Forelimb muscle (tissue), 1 donor: ENCODE data around the gene THSD7A. TPM values are rescaled to one million over a fixed set of nuclear protein-coding genes. Genes with fewer than 3 reads are reported as not detected.

Experiments used
- DNase-seq: peaks from one replicate; pipeline ENCODE4 v3.0.0-alpha.2; 2013; ENCODE audit warnings: low read depth
- polyA plus RNA-seq: library from polyadenylated mRNA; unstranded; fragments of 120-200 nt; gene quantifications from one replicate; pipeline ENCODE4 v1.2.1, GENCODE V29; 2013; ENCODE audit not compliant: insufficient read length

THSD7A gene
- polyA plus RNA-seq, 1 donor = 3.7 TPM

DNA sequence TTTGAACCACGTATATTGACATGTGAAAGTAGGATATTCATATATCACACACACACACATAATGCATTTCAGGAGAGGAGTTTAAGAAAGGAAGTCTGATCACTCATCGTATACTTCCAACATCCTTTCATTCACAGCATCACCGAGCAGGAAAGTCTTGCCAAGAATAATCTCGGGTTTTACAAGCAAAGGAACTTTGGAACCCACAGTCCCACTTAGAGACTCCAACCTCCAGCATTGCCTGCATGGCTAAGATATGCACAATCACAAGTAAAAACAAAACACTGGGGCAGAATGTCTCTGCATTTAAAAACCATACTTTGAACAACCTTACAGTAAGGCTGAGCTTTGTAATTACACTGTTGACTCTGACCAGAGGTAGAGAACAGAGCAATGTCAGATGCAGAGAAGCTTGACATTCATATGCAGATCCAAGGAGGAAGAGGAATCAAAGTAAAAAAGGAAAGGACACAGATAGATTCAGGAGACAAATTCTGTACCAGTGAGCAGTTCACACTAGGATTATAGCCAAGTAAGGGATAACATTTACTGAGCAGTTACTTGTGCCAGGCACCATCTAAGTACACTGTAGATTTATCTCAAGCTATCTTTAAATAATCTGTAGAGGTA is 14.8 kb downstream of the THSD7A start:
- DNase-seq = no peak

DNA sequence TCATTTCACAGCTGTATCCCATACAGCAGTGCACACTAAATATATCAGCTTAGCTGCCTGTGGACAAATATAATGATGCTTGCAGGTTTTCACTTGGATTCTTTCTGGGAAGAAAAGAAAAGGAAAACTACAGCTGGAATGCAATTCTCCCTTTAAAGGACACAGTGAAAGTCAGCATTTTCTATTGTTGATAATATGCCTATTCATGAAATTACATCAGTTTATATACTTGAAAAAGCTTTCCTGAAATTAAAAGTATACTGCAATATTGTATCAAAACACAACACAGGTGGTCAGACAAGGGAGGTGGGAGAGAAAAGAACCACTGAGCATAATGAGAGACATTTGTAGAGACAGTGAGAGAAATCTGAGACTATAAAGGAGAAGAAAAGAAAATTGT is 20.3 kb downstream of the THSD7A start:
- no peak for DNase-seq

DNA sequence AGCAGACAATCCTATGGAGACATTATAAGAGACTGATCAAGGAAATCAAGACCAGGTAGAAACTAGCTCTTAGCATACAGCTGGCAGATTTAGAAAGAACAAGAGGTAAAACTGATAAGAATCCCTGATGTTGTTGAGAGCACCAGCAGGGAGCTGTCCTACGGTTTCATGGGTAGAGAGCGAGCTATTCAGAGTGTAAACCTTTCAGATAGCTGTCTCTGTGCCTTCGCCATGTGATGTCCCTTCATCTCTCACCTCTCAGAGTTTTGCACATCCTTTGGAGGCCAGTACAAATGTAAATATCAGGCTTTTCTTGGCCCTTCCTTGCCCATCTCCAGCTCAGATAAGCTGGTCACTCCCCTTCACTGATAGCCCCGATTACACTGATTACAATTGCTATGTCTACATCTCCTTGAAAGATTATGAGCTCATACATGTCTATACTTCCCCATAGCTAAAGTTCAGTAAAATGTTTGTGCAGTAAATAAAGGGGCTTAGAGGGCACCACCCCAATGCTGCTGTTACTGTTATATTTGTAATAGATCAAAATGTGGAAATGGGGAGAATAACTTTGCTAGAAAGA is 21.9 kb downstream of the THSD7A start:
- no peak for DNase-seq

DNA sequence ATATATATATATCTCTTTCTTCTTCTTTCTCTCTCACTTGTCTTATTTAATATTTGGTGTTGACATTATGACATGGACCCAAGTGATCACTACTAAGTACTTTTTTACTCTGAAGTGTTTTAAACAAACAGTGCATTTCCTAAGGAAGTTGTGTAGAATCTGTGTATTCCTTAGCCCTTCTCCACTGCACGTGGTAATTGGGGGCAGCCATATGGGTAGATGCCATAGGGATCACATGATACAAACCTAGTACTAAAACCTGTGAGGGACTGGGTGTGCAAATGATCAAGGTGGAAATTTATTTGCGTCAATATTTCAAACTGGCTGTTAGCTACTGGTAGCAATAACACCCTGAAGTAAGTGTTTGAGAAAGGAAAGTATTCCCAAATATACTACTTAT is 25.0 kb downstream of the THSD7A start:
- DNase-seq = no peak

DNA sequence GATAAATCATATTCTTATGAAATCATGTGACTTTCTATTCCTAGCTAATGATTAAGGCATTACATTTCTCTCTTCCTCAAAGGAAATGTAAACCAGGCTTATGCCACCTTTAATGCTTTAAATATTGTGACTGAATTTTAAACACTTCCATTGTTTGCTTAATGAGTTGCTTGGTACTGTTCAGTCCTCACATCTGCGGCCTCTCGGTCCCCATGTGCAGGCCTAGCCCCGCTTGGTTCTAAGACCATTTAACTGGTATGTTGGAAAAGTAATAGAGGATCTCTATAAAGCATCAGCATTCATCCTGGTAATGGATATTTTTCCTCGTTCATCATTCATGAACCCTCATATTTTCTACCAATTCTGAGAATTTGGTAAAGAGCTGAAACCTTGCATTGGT is 27.4 kb downstream of the THSD7A start:
- no peak for DNase-seq

DNA sequence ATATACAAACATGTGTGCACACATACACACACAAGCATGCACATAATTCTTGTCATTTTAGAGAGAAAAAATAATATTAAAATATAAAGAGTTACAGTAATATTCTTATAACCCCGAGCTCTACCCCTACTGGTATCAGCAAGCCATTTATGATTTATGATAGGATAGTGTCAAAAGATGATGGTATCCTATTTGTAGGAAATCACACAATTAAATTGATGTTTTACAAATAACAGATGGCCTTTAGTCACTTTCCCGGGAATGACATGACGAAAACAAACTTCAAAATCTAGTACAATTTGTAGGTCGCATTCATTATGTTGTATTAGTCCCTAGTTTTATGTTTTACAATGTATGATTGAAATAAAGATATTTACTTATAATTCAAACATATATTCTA is 36.8 kb downstream of the THSD7A start:
- no peak for DNase-seq

DNA sequence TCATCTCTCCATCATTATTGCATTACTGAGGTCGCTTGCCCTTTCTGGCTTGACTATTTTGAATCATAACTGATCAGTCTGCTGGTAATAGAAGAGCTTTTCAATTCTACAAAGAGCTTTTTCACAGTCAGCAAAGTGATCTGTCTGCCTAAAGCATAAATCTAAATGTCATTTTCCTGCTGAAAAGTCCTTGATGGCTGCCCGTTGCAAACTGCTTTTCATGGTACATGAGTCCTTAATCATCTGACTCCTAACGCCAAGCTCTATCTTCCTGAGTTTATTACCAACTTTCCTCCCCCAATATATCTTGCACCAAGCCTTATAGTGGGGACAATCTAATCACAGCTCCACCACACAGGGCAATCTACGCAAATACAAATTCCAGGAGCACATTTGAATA is 39.8 kb downstream of the THSD7A start:
- DNase-seq = no peak

DNA sequence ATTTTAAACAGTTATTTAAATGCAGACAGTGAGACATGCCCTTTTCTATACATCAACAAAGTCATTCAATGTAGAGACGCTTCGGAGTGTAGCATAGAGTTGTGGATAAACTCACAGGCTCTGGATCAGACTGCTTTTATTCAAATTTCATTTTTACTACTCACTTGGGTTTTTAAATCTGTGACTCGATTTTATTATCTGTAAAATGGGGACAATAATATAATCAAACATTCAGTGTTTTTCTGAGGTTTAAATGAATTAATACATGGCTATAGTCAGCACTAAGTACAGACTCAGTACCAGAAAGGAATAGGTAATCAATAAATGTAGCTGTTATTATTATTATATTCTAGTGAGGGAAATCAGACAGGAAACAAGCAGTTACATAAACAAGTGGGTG is 43.4 kb downstream of the THSD7A start:
- DNase-seq = no peak

DNA sequence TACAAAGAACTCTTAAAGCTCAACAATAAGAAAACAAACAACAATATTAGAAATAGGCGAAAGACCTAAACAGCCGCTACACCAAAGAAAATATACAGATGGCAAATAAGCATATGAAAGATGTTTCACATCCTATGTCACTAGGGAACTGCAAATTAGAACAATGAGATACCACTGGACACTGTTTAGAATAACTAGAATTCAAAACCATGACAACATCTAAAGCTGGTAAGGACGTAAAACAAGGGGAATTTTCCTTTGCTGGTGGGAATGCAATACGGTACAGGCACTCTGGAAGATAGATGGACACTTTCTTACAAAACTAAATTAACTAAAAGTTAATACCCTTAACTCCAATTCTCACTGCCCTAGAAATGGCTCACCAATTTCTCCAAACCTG is 44.5 kb downstream of the THSD7A start:
- no peak for DNase-seq

DNA sequence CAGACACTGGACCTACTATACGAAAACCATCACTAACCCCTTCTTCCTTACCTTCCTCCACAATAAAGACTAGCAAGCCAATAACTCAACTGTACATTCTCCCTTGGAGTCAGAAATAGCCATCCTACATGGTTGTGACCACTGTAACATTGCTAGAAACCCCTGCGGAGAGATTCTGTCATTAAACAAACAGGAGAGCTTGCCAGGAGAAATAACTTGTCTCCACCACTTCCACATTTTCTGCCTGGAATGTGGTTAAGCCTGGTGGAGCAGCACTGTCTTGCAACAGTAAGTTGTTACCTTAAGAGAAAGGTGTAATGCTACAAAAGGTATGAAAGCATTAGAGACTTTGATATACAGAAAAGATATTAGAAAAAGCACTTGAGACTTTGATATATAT is 45.8 kb downstream of the THSD7A start:
- no peak for DNase-seq

DNA sequence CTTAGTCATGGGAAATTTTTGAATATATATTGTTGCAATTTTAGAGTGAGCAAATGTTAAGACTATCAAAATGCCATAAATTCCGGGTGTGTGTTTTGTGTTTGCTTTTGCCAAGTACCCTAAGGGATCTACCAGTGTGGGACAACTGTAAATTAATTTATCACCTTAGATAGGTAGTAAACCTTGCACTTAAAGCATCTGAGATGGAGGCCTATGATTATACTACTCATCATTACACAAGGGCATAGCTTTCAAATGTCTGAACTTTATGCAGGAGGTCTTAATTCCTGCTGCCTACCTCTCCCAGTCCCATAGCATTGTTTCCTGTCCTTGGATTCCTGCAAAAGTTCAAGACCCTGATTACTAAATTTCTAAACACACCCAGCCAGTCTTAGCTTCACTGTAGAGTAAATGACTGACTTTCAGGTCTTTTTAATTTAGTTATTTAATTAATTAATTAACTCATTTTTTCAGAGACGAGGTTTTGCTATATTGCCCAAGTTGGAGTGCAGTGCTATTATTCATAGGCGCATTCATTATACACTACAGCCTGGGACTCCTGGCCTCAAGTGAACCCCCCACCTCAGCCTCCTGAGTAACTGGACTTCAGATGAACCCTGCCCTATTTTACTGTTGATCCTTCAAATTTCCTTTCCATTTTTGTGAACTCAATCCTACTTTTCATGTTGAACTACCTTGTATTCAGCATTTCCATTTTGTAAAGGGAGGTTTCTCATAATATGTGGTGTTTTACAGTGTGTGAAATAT is 47.0 kb downstream of the THSD7A start:
- DNase-seq = no peak

DNA sequence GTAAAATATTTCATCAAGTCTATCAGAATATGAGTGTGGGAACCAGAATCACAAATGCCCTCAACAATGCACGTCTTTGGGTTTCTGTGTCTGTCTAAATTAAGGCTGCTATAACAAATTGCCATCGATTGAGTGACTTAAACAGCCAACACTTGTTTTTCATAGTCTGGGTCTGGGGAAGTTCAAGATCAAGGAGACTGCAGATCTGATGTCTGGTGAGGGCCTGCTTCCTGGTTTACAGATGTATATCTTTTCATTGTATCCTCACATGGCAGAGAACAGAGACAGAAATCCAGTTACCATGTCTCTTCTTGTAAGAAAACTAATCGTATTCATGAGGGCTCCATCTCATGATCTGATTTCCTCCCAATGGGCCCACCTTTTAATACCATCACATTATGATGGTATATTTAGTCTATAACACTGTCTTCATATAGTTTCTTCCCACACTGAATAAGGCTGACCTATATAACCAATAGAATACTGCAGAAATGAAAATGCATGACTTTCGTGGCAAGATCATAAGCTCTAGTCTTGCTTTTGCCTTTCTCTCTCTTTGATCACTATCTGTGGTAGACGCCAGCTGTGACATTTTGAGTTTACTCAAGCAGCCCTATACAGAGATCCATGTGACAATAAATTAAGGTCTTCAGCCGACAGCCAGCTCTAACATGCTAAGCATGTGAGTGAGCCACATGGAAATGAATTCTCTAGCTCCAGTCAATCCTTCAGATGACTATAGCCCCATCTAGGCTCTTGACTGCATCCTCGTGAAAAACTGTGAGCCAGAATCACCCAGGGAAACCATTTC is 51.9 kb downstream of the THSD7A start:
- DNase-seq = no peak

DNA sequence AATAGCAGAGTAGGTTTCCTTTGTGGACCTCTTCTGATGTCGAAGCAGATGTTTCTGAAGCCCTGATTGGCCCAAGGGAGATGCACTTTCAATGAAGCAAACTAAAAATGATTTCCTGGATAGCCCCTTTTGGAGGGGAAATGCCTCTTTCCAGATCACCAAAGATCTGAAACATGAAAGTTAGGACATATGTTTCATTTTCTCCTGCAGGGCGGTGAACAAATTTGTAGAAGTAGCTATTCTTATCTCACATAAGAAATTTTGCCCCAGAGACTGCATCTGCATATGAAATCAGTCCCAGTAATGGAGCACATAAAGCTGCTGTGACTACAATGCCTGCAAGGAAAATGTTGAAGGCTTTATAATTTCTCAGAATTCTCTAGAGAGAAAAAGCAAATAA is 56.0 kb downstream of the THSD7A start:
- no peak for DNase-seq

DNA sequence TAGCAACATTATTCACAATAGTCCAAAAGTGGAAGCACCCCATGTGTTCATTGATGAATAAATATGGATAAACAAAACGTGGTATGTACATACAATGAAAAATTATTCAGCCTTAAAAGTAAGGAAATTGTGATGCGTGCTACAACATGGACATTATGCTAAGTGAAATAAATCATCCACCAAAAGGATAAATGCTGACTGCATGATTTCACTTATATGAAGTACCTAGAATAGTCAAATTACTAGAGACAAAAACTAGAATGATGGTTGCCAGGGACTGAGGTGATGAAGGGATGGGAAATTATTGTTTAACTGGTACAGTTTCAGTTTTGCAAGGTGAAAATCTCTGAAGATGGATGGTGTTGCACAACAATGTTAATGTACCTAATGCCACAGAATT is 56.6 kb downstream of the THSD7A start:
- no peak for DNase-seq

DNA sequence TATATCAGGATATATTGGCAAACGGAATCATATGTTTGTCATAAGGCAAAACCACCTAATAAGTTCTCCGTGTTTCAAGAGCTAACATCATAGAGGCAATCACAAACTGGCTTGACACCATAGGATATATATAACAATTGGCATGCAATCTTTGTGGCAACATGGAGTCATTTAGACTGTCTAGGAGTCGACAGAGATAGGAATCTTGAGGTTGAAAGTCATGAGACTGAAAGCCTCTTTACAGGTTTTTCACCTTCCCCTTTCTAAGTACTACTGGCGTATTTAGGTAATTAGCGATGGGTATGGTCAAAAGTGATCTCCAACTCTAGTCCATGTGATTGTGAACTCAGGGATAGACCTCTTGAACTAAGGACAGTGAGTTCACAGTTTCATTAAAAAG is 63.7 kb downstream of the THSD7A start:
- no peak for DNase-seq

DNA sequence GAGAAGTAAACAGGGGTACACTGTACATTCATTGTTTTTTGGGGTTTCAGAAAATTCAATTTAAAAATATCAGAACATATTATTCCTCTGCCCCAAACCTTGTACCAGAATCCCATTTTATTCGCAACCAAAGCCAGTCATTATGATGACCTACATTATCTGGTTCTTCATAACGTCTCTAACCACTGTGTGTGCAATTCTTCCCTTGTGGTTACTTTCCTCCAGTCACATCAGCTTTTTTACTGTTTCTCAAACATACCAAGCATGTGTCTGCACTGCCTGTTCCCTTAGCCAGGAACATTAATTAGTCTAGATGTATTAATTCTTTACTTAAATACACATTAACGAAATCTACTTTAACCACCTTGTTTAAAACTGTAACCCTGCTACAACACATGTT is 64.8 kb downstream of the THSD7A start:
- no peak for DNase-seq

DNA sequence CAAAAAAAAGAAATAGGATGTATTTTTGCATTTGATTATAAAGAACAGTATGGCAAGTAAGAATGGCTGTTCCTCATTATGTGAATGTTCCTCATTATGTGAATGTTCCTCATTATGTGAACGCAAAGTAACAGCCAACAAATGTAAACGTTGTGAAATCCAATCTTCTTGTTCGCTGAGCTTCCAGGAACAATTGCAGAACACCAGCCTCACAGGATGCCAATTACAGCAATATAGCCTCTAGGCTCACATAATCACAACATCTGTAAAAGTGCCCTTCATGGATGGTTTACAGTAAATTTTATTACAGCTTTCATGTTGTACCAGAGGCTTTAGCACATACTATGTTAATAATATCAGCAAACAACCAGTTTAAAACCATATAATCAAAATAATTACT is 71.6 kb downstream of the THSD7A start:
- no peak for DNase-seq

DNA sequence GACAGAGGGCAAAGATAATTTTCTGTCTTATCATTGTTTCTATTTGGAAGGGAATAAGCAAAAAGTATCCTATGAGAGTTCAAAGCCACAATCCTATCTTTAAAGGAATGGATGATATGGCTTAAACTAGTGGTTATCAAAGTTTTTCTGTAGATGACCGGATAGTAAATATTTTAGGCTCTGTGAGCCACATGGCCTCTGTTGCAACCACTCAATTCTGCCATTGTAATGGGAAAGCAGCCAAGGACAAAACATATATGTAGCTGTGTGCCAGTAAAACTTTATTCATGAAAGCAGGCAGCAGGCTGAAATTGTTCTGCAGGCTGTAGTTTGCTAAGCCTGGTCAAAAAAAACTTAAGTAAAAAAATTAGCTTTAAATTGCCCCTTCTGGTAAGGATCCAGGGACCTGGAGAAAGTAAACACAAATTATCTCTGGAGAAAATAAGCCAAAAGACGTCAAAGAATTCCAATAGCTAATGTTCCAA is 73.3 kb downstream of the THSD7A start:
- no peak for DNase-seq

DNA sequence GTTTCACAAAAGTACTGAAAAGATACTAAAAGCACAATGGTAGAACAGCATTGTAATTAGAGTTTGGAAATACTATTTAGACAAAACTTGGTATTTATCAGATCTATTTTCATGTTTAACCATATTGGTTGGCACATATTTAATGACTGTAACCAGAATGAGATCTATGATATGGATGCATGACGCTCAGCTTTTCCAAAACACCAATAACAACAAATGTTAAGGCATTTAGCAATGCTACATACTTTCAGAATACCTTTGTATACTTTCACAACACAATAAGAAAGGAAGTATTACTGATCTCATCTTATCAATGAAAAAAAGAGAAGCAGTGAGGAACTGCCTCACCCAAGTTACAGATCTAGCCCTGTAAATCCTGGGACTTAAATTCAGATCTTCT is 74.8 kb downstream of the THSD7A start:
- DNase-seq = no peak

DNA sequence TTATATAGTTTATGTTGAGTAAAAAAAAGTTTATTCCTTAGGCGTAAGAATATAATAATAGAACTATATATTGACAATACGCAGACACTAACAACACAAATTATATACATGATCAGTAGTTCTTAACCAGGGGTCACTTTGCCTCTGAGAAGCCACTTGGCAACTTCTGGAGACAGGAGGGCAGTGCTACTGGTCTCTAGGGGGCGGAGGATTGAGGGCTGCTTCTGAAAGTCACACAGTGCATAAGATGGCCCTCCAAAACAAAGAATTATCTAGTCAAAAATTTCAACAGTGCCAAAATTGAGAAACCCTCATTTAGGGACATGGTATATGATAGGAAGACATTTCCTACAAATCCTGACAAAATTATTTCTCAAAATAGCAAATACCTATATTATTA is 77.1 kb downstream of the THSD7A start:
- DNase-seq = no peak

DNA sequence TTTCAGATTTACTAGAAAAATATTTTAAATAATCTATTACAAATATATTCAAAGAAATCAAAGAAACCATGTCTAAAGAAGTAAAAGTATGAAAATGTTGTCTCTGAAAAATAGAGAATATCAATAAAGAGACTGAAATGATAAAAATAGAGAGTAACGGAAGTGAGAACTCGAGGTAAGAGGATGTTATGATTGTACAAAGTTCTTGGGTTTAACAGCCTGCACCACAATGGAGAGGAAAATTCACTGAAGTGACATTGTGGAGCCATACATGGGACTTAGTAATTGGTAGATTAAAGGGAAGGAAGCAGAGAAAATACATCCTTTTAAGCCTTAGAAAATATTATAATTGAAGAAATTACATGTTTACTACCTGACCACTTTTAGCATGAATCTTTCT is 77.9 kb downstream of the THSD7A start:
- no peak for DNase-seq

DNA sequence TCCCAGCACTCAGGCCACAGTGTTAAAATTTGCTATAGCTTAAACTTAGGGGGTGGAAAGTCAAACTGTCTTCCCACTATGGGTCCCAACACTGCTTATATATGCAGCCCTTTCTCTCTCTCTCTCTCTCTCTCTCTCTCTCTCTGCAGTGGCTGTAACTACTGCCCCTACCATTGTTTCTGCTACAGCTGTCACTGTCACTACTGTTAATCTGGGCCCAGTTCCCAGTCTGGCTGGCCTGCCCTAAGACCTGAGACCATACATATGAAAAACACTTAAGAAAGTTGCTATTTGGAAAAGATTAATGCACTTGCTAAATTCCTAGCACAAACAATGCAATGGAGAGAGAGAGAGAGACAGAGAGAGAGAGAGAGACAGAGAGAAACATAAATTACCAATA is 78.6 kb downstream of the THSD7A start:
- no peak for DNase-seq
